Activated naive CD4-positive, alpha-beta T cell treated with anti-CD3 and anti-CD28 coated beads, Interleukin-2, amount 50 U/mL, for 72 hours (primary cell): ENCODE results near the gene PNMA8B. TPM values are rescaled to one million over a fixed set of nuclear protein-coding genes. Genes with fewer than 3 reads are reported as not detected.
"Not testable (repeated sequence)": the region's sequence is repeated elsewhere in the genome, so short reads cannot be mapped to it uniquely, and the experiment has no call there.

Experiments used
- ATAC-seq, 2 donors: fragments of 150-1000 bp; cut with Tn5 transposase; 2 replicates each; pipeline ENCODE4 v1.10.0; 2021; ENCODE audit warnings: mild to moderate bottlenecking in 2 of 2, moderate library complexity in 2 of 2
- DNase-seq, 2 donors: peaks; one replicate each; pipeline ENCODE4 v3.0.0; 2021 to 2022; ENCODE audit warnings: low spot score in 2 of 2
- H3K27ac Mint-ChIP-seq, 2 donors: one replicate each; pipeline ENCODE4 v1.8.0; 2022; ENCODE audit warnings: mild to moderate bottlenecking in 2 of 2, mixed read lengths in 2 of 2
- H3K36me3 Mint-ChIP-seq, 2 donors: one replicate each; pipeline ENCODE4 v1.8.0; 2022; ENCODE audit warnings: mixed read lengths in 2 of 2
- H3K9me3 Mint-ChIP-seq, 2 donors: one replicate each; pipeline ENCODE4 v1.8.0; 2022; ENCODE audit warnings: mixed read lengths in 2 of 2
- total RNA-seq, 2 donors: library from RNA; stranded (reverse); gene quantifications; one replicate each; pipeline ENCODE4 v1.2.3, GENCODE V29; 2022

PNMA8B gene
- total RNA-seq = under 1 TPM; 0.06 to 0.43 TPM

- no peak within 1 kb of the TSS for H3K27ac Mint-ChIP-seq
- DNase-seq (no peak), ATAC-seq (peak in 1 of 2 donors; percentile 42)
- no peaks in the 10 kb centered on the region for H3K9me3 Mint-ChIP-seq
- H3K36me3 Mint-ChIP-seq = peaks cover 0 to 7% of the 10 kb centered on the region in 2 donors
Measured at GRCh38 chr19:46495786-46496099, at the start of gene PNMA8B. TSS of gene PNMA8B (minus strand) at chr19:46495867. CDS start at chr19:46495465, 402 bp downstream.

GRCh38 chr19:46544651-46545050 lies 49.0 kb upstream of the PNMA8B start:
- Mint-ChIP-seq H3K36me3 (no peaks in the 10 kb centered on the region), H3K27ac (no peak overlapping the region), H3K9me3 (no peaks in the 10 kb centered on the region)
- DNase-seq (peak in 1 of 2 donors; percentile 46), ATAC-seq (no peak)

GRCh38 chr19:46542428-46543230 lies 47.0 kb upstream of the PNMA8B start:
- no peak overlapping the region for H3K27ac Mint-ChIP-seq
- ATAC-seq = peak; percentile 62 to 81
- H3K36me3 Mint-ChIP-seq = no peaks in the 10 kb centered on the region
- DNase-seq = peak; percentile 73 to 74
- H3K9me3 Mint-ChIP-seq = no peaks in the 10 kb centered on the region

- no peaks in the 10 kb centered on the region for H3K9me3 Mint-ChIP-seq
- H3K36me3 Mint-ChIP-seq = no peaks in the 10 kb centered on the region
- no peak overlapping the region for H3K27ac Mint-ChIP-seq
- ATAC-seq (peak; percentile 73 to 75), DNase-seq (peak; percentile 58 to 69)
Measured at GRCh38 chr19:46537136-46538097, 41.8 kb upstream of the PNMA8B start.

- no peaks in the 10 kb centered on the region for H3K36me3 Mint-ChIP-seq
Measured at GRCh38 chr19:46536391-46536790, 40.7 kb upstream of the PNMA8B start.

GRCh38 chr19:46533621-46534081 lies 38.0 kb upstream of the PNMA8B start:
- Mint-ChIP-seq H3K9me3 (no peaks in the 10 kb centered on the region), H3K36me3 (no peaks in the 10 kb centered on the region), H3K27ac (peak overlapping the region; percentile 35 to 69)
- DNase-seq = peak in 1 of 2 donors; percentile 48
- no peak for ATAC-seq

More at GRCh38 chr19:46536391-46536790, 40.7 kb upstream of the PNMA8B start:
- Mint-ChIP-seq H3K9me3 (no peaks in the 10 kb centered on the region), H3K27ac (no peak overlapping the region)
- DNase-seq (peak in 1 of 2 donors; percentile 39), ATAC-seq (no peak)

GRCh38 chr19:46533078-46533620 lies 37.5 kb upstream of the PNMA8B start:
- no peaks in the 10 kb centered on the region for H3K9me3 Mint-ChIP-seq
- DNase-seq (peak in 1 of 2 donors; percentile 45), ATAC-seq (no peak)
- no peaks in the 10 kb centered on the region for H3K36me3 Mint-ChIP-seq
- H3K27ac Mint-ChIP-seq = peak overlapping the region; percentile 14 to 35

GRCh38 chr19:46530636-46531035 lies 35.0 kb upstream of the PNMA8B start:
- peak overlapping the region in 1 of 2 donors; percentile 86 for H3K27ac Mint-ChIP-seq
- peaks cover 5 to 9% of the 10 kb centered on the region in 2 donors for H3K36me3 Mint-ChIP-seq
- H3K9me3 Mint-ChIP-seq = peaks cover 0 to 1% of the 10 kb centered on the region in 2 donors
- peak in 1 of 2 donors; percentile 54 for DNase-seq
- peak; percentile 22 to 64 for ATAC-seq

GRCh38 chr19:46529622-46530451 lies 34.2 kb upstream of the PNMA8B start:
- H3K9me3 Mint-ChIP-seq = peaks cover 0 to 7% of the 10 kb centered on the region in 2 donors
- H3K36me3 Mint-ChIP-seq = peaks cover 5 to 17% of the 10 kb centered on the region in 2 donors
- DNase-seq = peak; percentile 78 to 79
- H3K27ac Mint-ChIP-seq = peak overlapping the region; percentile 79 to 86
- peak; percentile 69 to 89 for ATAC-seq

- DNase-seq = no peak
Measured at GRCh38 chr19:46528601-46529590, 33.2 kb upstream of the PNMA8B start.

GRCh38 chr19:46526801-46527200 lies 31.1 kb upstream of the PNMA8B start:
- peak overlapping the region in 1 of 2 donors; percentile 94 for H3K27ac Mint-ChIP-seq
- peaks cover 0 to 19% of the 10 kb centered on the region in 2 donors for H3K9me3 Mint-ChIP-seq
- DNase-seq, ATAC-seq: not testable (repeated sequence)
- peaks cover 14 to 41% of the 10 kb centered on the region in 2 donors for H3K36me3 Mint-ChIP-seq

More at GRCh38 chr19:46528601-46529590, 33.2 kb upstream of the PNMA8B start:
- Mint-ChIP-seq H3K27ac (peak overlapping the region in 1 of 2 donors; percentile 86), H3K36me3 (peaks cover 5 to 26% of the 10 kb centered on the region in 2 donors), H3K9me3 (peaks cover 0 to 14% of the 10 kb centered on the region in 2 donors)
- ATAC-seq = peak in 1 of 2 donors; percentile 10

- H3K27ac Mint-ChIP-seq = peak overlapping the region; percentile 94 to 99
- H3K36me3 Mint-ChIP-seq = peaks cover 14 to 41% of the 10 kb centered on the region in 2 donors
- DNase-seq (no peak), ATAC-seq (peak; percentile 54 to 56)
- peaks cover 0 to 23% of the 10 kb centered on the region in 2 donors for H3K9me3 Mint-ChIP-seq
Measured at GRCh38 chr19:46524308-46524707, 28.6 kb upstream of the PNMA8B start.

- ATAC-seq = peak; percentile 94
- peak in 1 of 2 donors; percentile 71 for DNase-seq
- Mint-ChIP-seq H3K36me3 (peaks cover 14 to 41% of the 10 kb centered on the region in 2 donors), H3K9me3 (peaks cover 0 to 23% of the 10 kb centered on the region in 2 donors), H3K27ac (peak overlapping the region; percentile 94 to 99)
Measured at GRCh38 chr19:46522988-46523387, 27.3 kb upstream of the PNMA8B start.

- H3K9me3 Mint-ChIP-seq = peaks cover 0 to 23% of the 10 kb centered on the region in 2 donors
- H3K36me3 Mint-ChIP-seq = peaks cover 13 to 39% of the 10 kb centered on the region in 2 donors
- DNase-seq = no peak
- ATAC-seq = no peak
- peak overlapping the region; percentile 6 to 94 for H3K27ac Mint-ChIP-seq
Measured at GRCh38 chr19:46521241-46521868, 25.7 kb upstream of the PNMA8B start.
